Endodermal cell (in vitro differentiated cells): ENCODE measurements around the gene SMARCC1. TPM values are rescaled to one million over a fixed set of nuclear protein-coding genes. Genes with fewer than 3 reads are reported as not detected.

ENCODE experiments used
- DNase-seq: peaks from one replicate; pipeline ENCODE4 v3.0.0-alpha.2; 2017
- H3K27ac ChIP-seq: 2 replicates; pipeline ENCODE4 v1.5.1; 2013; ENCODE audit warnings: mild to moderate bottlenecking, low read depth, low read length, moderate library complexity
- H3K27me3 ChIP-seq: 2 replicates; pipeline ENCODE4 v1.6.1; 2013; ENCODE audit warnings: mild to moderate bottlenecking, low read length, moderate library complexity; ENCODE audit not compliant: insufficient read depth, control insufficient read depth, poor library complexity, severe bottlenecking
- H3K36me3 ChIP-seq: 2 replicates; pipeline ENCODE4 v1.7.0; 2013; ENCODE audit warnings: mild to moderate bottlenecking, low read length, moderate library complexity; ENCODE audit not compliant: control insufficient read depth, insufficient read depth
- H3K4me1 ChIP-seq: one replicate; pipeline ENCODE4 v1.7.0; 2013; ENCODE audit warnings: low read length; ENCODE audit not compliant: control insufficient read depth, insufficient read depth
- H3K4me3 ChIP-seq: 2 replicates; pipeline ENCODE4 v1.5.1; 2013; ENCODE audit warnings: mild to moderate bottlenecking, low read length, moderate library complexity
- H3K9ac ChIP-seq: 2 replicates; pipeline ENCODE4 v1.6.1; 2013; ENCODE audit warnings: mild to moderate bottlenecking, low read length, moderate library complexity; ENCODE audit not compliant: poor library complexity, severe bottlenecking; ENCODE audit errors: extremely low read depth
- H3K9me3 ChIP-seq: 2 replicates; pipeline ENCODE4 v1.6.1; 2013; ENCODE audit warnings: mild to moderate bottlenecking, low read length, moderate library complexity; ENCODE audit not compliant: control insufficient read depth
- H3K27ac Mint-ChIP-seq: 2 replicates; pipeline ENCODE4 v1.8.0; 2020; ENCODE audit warnings: mixed read lengths
- H3K27me3 Mint-ChIP-seq: 2 replicates; pipeline ENCODE4 v1.8.0; 2021; ENCODE audit warnings: mild to moderate bottlenecking, mixed read lengths; ENCODE audit not compliant: insufficient read depth
- H3K36me3 Mint-ChIP-seq: 2 replicates; pipeline ENCODE4 v1.8.0; 2020; ENCODE audit warnings: low read depth, mixed read lengths
- H3K4me1 Mint-ChIP-seq: 2 replicates; pipeline ENCODE4 v1.8.0; 2020; ENCODE audit warnings: mixed read lengths
- H3K4me3 Mint-ChIP-seq: 2 replicates; pipeline ENCODE4 v1.8.0; 2020; ENCODE audit warnings: mild to moderate bottlenecking, moderate library complexity, mixed read lengths
- H3K9me3 Mint-ChIP-seq: 2 replicates; pipeline ENCODE4 v1.8.0; 2020; ENCODE audit warnings: mild to moderate bottlenecking, mixed read lengths
- WGBS, 2 experiments: methylation state at CpG; one replicate each; pipeline versions ENCODE4 v1.1.5 to v1.1.7; 2013; ENCODE audit warnings: missing lambda C conversion rate in 2 of 2, mixed read lengths in 1 of 2; ENCODE audit not compliant: insufficient coverage in 1 of 2, insufficient read length in 1 of 2; 5-methylcytosine and 5-hydroxymethylcytosine counted together
- total RNA-seq, 2 donors: library from RNA; stranded (reverse); fragmentation: NEBNext Ultra II Directional in 1 of 2; extraction: Animal tissue kit (Norgen Biotek cat#: 25700) in 1 of 2; gene quantifications; 2 replicates in 1 of 2; 3 replicates in 1 of 2; pipeline ENCODE4 v1.2.1, GENCODE V29; 2021
- TF ChIP-seq, protein P1 (sequence below): fragments of 200-600 bp; sonication (generic); conservative IDR thresholded peaks from 2 replicates; pipeline ENCODE4 v1.5.0; 2021; ENCODE audit warnings: antibody characterized with exemption, mild to moderate bottlenecking

Gene SMARCC1
- total RNA-seq, 2 donors from 2014 or later, result 200 to 231 TPM

DNA sequence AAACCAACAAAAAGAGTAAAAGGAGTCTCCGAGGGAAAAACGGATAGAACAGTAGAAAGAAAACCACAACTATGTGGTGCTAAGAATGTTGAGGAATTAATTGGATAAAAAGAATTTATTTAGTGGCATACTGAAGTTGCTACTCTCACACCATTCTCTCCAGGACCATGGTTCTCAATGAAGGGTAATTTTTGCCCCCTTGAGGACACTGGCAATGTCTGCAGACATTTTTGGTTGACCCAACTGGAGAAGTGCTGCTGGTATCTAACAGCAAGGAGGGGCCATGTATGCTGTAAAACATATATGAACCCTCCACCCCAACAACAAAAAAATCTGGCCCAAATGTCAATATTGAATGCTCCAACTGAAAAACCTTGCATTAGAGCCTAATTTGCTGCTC is 117.2 kb downstream of the SMARCC1 start:
- H3K9ac ChIP-seq, result no peak overlapping the region
- H3K36me3 ChIP-seq, result peaks cover 76% of the 10 kb centered on the region
- peaks cover 15% of the 10 kb centered on the region for H3K9me3 ChIP-seq
- WGBS, 2 experiments, result 82 to 86% methylated on average over 2 of the region's 2 CpGs
- no peaks in the 10 kb centered on the region for H3K4me1 ChIP-seq
- Mint-ChIP-seq H3K4me3 (no peak overlapping the region), H3K27me3 (no peaks in the 10 kb centered on the region), H3K36me3 (peaks cover 69% of the 10 kb centered on the region), H3K4me1 (no peaks in the 10 kb centered on the region), H3K27ac (no peak overlapping the region), H3K9me3 (peaks cover 6% of the 10 kb centered on the region)
- TF ChIP-seq, protein P1, sequence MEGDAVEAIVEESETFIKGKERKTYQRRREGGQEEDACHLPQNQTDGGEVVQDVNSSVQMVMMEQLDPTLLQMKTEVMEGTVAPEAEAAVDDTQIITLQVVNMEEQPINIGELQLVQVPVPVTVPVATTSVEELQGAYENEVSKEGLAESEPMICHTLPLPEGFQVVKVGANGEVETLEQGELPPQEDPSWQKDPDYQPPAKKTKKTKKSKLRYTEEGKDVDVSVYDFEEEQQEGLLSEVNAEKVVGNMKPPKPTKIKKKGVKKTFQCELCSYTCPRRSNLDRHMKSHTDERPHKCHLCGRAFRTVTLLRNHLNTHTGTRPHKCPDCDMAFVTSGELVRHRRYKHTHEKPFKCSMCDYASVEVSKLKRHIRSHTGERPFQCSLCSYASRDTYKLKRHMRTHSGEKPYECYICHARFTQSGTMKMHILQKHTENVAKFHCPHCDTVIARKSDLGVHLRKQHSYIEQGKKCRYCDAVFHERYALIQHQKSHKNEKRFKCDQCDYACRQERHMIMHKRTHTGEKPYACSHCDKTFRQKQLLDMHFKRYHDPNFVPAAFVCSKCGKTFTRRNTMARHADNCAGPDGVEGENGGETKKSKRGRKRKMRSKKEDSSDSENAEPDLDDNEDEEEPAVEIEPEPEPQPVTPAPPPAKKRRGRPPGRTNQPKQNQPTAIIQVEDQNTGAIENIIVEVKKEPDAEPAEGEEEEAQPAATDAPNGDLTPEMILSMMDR, result peak; percentile 65
- H3K27me3 ChIP-seq, result no peaks in the 10 kb centered on the region
- H3K4me3 ChIP-seq, result no peak overlapping the region
- no peak for DNase-seq
- no peak overlapping the region for H3K27ac ChIP-seq

DNA sequence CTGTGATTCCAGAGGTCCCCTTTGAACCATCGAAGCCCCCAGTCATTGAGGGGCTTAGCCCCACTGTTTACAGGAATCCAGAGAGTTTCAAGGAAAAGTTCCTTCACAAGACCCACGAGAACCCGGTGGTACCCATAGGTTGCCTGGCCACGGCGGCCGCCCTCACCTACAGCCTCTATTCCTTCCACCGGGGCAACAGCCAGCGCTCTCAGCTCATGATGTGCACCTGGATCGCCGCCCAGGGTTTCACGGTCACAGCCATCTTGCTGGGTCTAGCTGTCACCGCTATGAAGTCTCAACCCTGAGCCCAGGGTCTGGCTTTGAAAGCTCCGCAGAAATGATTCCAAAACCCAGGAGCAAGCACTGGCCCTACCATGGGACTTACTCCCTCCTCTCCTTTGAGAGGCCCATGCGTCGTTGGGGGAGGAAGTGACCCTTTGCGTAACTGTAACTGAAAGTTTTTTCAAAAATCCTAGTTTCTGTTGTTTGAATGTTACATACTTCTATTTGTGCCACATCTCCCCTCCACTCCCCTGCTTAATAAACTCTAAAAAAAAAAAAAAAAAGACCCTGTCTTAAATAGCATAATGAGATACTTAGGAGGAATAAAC is 118.0 kb downstream of the SMARCC1 start:
- H3K36me3 Mint-ChIP-seq, result peaks cover 68% of the 10 kb centered on the region
- H3K4me1 Mint-ChIP-seq, result no peaks in the 10 kb centered on the region
- H3K4me1 ChIP-seq, result no peaks in the 10 kb centered on the region
- no peak overlapping the region for H3K9ac ChIP-seq
- 97% methylated on average over 13 to 16 of the region's 16 CpGs for WGBS, 2 experiments
- H3K4me3 Mint-ChIP-seq, result no peak overlapping the region
- DNase-seq, result peak; percentile 47
- peaks cover 12% of the 10 kb centered on the region for H3K9me3 Mint-ChIP-seq
- H3K9me3 ChIP-seq, result peaks cover 22% of the 10 kb centered on the region
- TF ChIP-seq, protein P1, result no peak
- H3K27ac ChIP-seq, result no peak overlapping the region
- H3K4me3 ChIP-seq, result no peak overlapping the region
- peaks cover 76% of the 10 kb centered on the region for H3K36me3 ChIP-seq
- no peaks in the 10 kb centered on the region for H3K27me3 Mint-ChIP-seq
- H3K27me3 ChIP-seq, result no peaks in the 10 kb centered on the region
- H3K27ac Mint-ChIP-seq, result no peak overlapping the region

DNA sequence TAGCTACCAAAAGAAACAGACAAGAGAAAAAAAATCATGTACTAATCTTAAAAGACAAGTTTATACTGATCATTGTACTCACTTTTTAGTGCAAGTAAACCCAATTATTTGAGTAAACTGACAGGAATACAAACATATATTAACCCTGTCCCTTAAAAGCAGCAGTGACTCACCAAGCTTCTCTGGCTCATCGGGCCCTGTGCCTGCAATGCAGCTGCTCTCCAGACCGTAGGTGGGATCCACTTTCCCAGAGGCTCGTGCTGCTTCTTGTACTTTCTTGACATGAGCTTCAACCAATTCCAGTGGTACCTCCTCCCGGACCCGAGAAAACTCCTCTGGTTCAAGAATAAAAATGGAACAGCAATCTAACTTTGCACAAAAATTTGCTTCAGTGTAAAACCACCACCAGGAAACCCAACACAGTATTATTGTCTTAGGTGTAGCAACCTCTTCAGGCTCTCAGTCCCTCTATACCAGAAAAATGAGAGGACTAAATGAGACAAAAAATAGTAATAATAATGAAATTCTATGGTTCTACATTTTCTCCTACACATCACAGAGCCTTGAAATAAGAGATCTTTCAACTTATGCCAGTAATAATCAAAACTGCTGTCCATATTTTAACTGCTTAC is 120.5 kb downstream of the SMARCC1 start:
- Histone ChIP-seq H3K9me3 (peaks cover 42% of the 10 kb centered on the region), H3K4me1 (no peaks in the 10 kb centered on the region), H3K4me3 (no peak overlapping the region), H3K36me3 (peaks cover 79% of the 10 kb centered on the region), H3K9ac (no peak overlapping the region), H3K27me3 (no peaks in the 10 kb centered on the region), H3K27ac (no peak overlapping the region)
- no peaks in the 10 kb centered on the region for H3K4me1 Mint-ChIP-seq
- no peak overlapping the region for H3K4me3 Mint-ChIP-seq
- TF ChIP-seq, protein P1, result no peak
- peaks cover 72% of the 10 kb centered on the region for H3K36me3 Mint-ChIP-seq
- no peak overlapping the region for H3K27ac Mint-ChIP-seq
- no peaks in the 10 kb centered on the region for H3K27me3 Mint-ChIP-seq
- no peak for DNase-seq
- 96 to 100% methylated on average over 5 of the region's 5 CpGs for WGBS, 2 experiments
- H3K9me3 Mint-ChIP-seq, result peaks cover 32% of the 10 kb centered on the region
